IMR-90 (cell line): Measurements from ENCODE around the gene CAMSAP3. TPM values are rescaled to one million over a fixed set of nuclear protein-coding genes. Genes with fewer than 3 reads are reported as not detected.

Source experiments
- ATAC-seq: fragments of 200-7000 bp; cut with Tn5 transposase; 2 replicates; pipeline ENCODE4 v1.9.1; 2020; ENCODE audit warnings: low read depth, mild to moderate bottlenecking, moderate library complexity
- BruUV-seq: library from RNA; stranded (reverse); fragments of 400-500 nt; replicated peaks from 2 replicates; lab custom pipeline; 2021; lab: Mats Ljungman, UMichigan
- CTCF ChIA-PET: fragments of 300-600 bp; formaldehyde crosslinking; extraction: SDS; loops from one replicate; lab custom pipeline; 2021; ENCODE audit warnings: antibody characterized with exemption; lab: Yijun Ruan, JAX
- POLR2A ChIA-PET: fragments of 300-600 bp; sonication (Branson Sonifier 250); formaldehyde crosslinking; loops from one replicate; lab custom pipeline; 2022; ENCODE audit warnings: antibody characterized with exemption; ENCODE audit not compliant: unreplicated experiment; lab: Charles Lee
- DNase-seq: peaks from one replicate; pipeline ENCODE4 v3.0.0; 2013
- H2AFZ ChIP-seq: replicated peaks from 2 replicates; pipeline ENCODE3; 2013; ENCODE audit warnings: low read length, mild to moderate bottlenecking; ENCODE audit not compliant: poor library complexity
- H2AK5ac ChIP-seq: 2 replicates; pipeline ENCODE4 v1.6.1; 2013; ENCODE audit warnings: low read depth, low read length, inconsistent platforms
- H2AK9ac ChIP-seq: replicated peaks from 2 replicates; pipeline ENCODE3; 2013; ENCODE audit warnings: mild to moderate bottlenecking, low read depth, low read length, moderate library complexity; ENCODE audit not compliant: poor library complexity
- H2BK120ac ChIP-seq: 2 replicates; pipeline ENCODE4 v1.6.1; 2013; ENCODE audit warnings: low read depth, low read length, inconsistent platforms
- H2BK15ac ChIP-seq: 3 replicates; pipeline ENCODE4 v1.6.1; 2013; ENCODE audit warnings: low read depth, low read length, inconsistent platforms
- H2BK20ac ChIP-seq: 2 replicates; pipeline ENCODE4 v1.6.1; 2013; ENCODE audit warnings: low read depth, mild to moderate bottlenecking, inconsistent platforms, low read length, moderate library complexity
- H2BK5ac ChIP-seq: 2 replicates; pipeline ENCODE4 v1.6.1; 2013; ENCODE audit warnings: mild to moderate bottlenecking, low read depth, low read length, inconsistent platforms; ENCODE audit not compliant: poor library complexity, severe bottlenecking
- H3K14ac ChIP-seq: replicated peaks from 2 replicates; pipeline ENCODE4 v1.6.1; 2013; ENCODE audit warnings: low read depth, low read length, inconsistent platforms
- H3K18ac ChIP-seq: 2 replicates; pipeline ENCODE4 v1.6.1; 2013; ENCODE audit warnings: low read depth, low read length, control low read depth
- H3K23ac ChIP-seq: 2 replicates; pipeline ENCODE4 v1.6.1; 2013; ENCODE audit warnings: low read depth, low read length, inconsistent platforms
- H3K27ac ChIP-seq: 2 replicates; pipeline ENCODE4 v1.5.1; 2013; ENCODE audit warnings: mild to moderate bottlenecking, control low read depth, low read length; ENCODE audit not compliant: insufficient read depth
- H3K27me3 ChIP-seq: 2 replicates; pipeline ENCODE4 v1.6.1; 2013; ENCODE audit warnings: low read length; ENCODE audit not compliant: control insufficient read depth, insufficient read depth
- H3K36me3 ChIP-seq: 2 replicates; pipeline ENCODE4 v1.6.1; 2013; ENCODE audit warnings: low read length, mixed read lengths; ENCODE audit not compliant: control insufficient read depth, insufficient read depth
- H3K4ac ChIP-seq: 2 replicates; pipeline ENCODE4 v1.6.1; 2013; ENCODE audit warnings: low read depth, low read length, inconsistent platforms
- H3K4me1 ChIP-seq: 2 replicates; pipeline ENCODE4 v1.6.1; 2013; ENCODE audit warnings: low read length, mixed read lengths; ENCODE audit not compliant: control insufficient read depth, insufficient read depth
- H3K4me2 ChIP-seq: 2 replicates; pipeline ENCODE4 v1.6.1; 2013; ENCODE audit warnings: low read depth, mild to moderate bottlenecking, control low read depth, low read length, moderate library complexity
- H3K4me3 ChIP-seq: 2 replicates; pipeline ENCODE4 v1.5.1; 2013; ENCODE audit warnings: low read depth, mild to moderate bottlenecking, control low read depth, low read length, moderate library complexity; ENCODE audit not compliant: insufficient read depth
- H3K56ac ChIP-seq: 2 replicates; pipeline ENCODE4 v1.6.1; 2013; ENCODE audit warnings: low read length, inconsistent platforms; ENCODE audit not compliant: insufficient read depth; ENCODE audit errors: extremely low read depth
- H3K79me1 ChIP-seq, 2 experiments: 2 replicates each; pipeline ENCODE4 v1.6.1; 2013; ENCODE audit warnings: low read length in 2 of 2, inconsistent platforms in 1 of 2, low read depth in 1 of 2
- H3K9ac ChIP-seq: 2 replicates; pipeline ENCODE4 v1.6.1; 2013; ENCODE audit warnings: low read depth, low read length, control low read depth
- H3K9me1 ChIP-seq: 2 replicates; pipeline ENCODE4 v1.6.1; 2013; ENCODE audit warnings: low read length, inconsistent platforms; ENCODE audit not compliant: insufficient read depth
- H3K9me3 ChIP-seq: 2 replicates; pipeline ENCODE4 v1.6.1; 2013; ENCODE audit warnings: low read length; ENCODE audit not compliant: control insufficient read depth, insufficient read depth
- H4K20me1 ChIP-seq: 2 replicates; pipeline ENCODE4 v1.6.1; 2013; ENCODE audit warnings: low read length, inconsistent platforms; ENCODE audit not compliant: insufficient read depth
- H4K5ac ChIP-seq: 2 replicates; pipeline ENCODE4 v1.6.1; 2013; ENCODE audit warnings: mild to moderate bottlenecking, low read depth, low read length, control low read depth
- H4K8ac ChIP-seq, 2 experiments: 2 replicates each; pipeline ENCODE4 v1.6.1; 2013; ENCODE audit warnings: low read depth in 2 of 2, low read length in 2 of 2, control low read depth in 1 of 2, inconsistent platforms in 1 of 2
- H4K91ac ChIP-seq: 2 replicates; pipeline ENCODE4 v1.6.1; 2013; ENCODE audit warnings: low read depth, low read length, inconsistent platforms; ENCODE audit not compliant: insufficient read depth
- FOS ChIP-seq: fragments of 150-350 bp; IDR thresholded peaks from 2 replicates; pipeline ENCODE4 v1.6.1; 2016; ENCODE audit warnings: low read depth, low read length
- MAFK ChIP-seq: IDR thresholded peaks from 2 replicates; pipeline ENCODE4 v1.6.1; 2012; ENCODE audit warnings: low read depth, low read length, improper control_type of control experiment
- MAZ ChIP-seq: IDR thresholded peaks from 2 replicates; pipeline ENCODE4 v1.6.1; 2012; ENCODE audit warnings: low read depth, mild to moderate bottlenecking, low read length, improper control_type of control experiment, moderate library complexity, borderline replicate concordance
- MXI1 ChIP-seq: IDR thresholded peaks from 2 replicates; pipeline ENCODE4 v1.6.1; 2012; ENCODE audit warnings: low read depth, mild to moderate bottlenecking, low read length, moderate library complexity, borderline replicate concordance
- NFE2L2 ChIP-seq: fragments of 150-350 bp; IDR thresholded peaks from 2 replicates; pipeline ENCODE4 v1.6.1; 2016; ENCODE audit warnings: low read depth, mild to moderate bottlenecking, low read length
- POLR2A ChIP-seq: IDR thresholded peaks from 2 replicates; pipeline ENCODE4 v1.6.1; 2012; ENCODE audit warnings: mild to moderate bottlenecking, low read depth, low read length
- USF2 ChIP-seq: fragments of 150-350 bp; IDR thresholded peaks from 2 replicates; pipeline ENCODE4 v1.6.1; 2017; ENCODE audit warnings: mild to moderate bottlenecking, antibody characterized with exemption, low read length, low read depth
- WGBS, 2 experiments: methylation state at CpG; one replicate each; pipeline versions ENCODE4 v1.1.5 to v1.1.7; 2013; ENCODE audit warnings: missing lambda C conversion rate in 2 of 2; ENCODE audit not compliant: insufficient read length in 1 of 2; ENCODE audit errors: extremely low coverage in 2 of 2; 5-methylcytosine and 5-hydroxymethylcytosine counted together
- dilution Hi-C: fragments of 300-500 bp; cut with HindIII; formaldehyde crosslinking; loops from one replicate; pipeline ENCODE4 v1.14.3; 2018; ENCODE audit warnings: low sequenced_read_pairs; ENCODE audit not compliant: unreplicated experiment
- in situ Hi-C: fragments of 300-500 bp; cut with MboI; formaldehyde crosslinking; loops from 3 replicates; pipeline ENCODE4 v1.14.3; 2019; ENCODE audit warnings: low sequenced_read_pairs, inconsistent platforms, mixed read lengths
- intact Hi-C: fragments of 100-400 bp; cut with micrococcal nuclease; formaldehyde crosslinking; loops from 2 replicates; pipeline ENCODE4 v1.10.0; 2022
- polyA plus RNA-seq, 3 experiments: library from polyadenylated mRNA; depleted of rRNA; stranded (reverse); fragments of >200 nt; gene quantifications; 2 replicates each; pipeline ENCODE4 v1.2.3, GENCODE V29; 2012; ENCODE audit warnings: low replicate concordance in 1 of 3
- total RNA-seq: library from RNA; depleted of rRNA; stranded (reverse); fragments of >200 nt; gene quantifications from 2 replicates; pipeline ENCODE4 v1.2.3, GENCODE V29; 2012

Gene CAMSAP3
- total and polyA plus RNA-seq, 2 of the 4 experiments (the other 2 are of a cell fraction), result not detected

DNA sequence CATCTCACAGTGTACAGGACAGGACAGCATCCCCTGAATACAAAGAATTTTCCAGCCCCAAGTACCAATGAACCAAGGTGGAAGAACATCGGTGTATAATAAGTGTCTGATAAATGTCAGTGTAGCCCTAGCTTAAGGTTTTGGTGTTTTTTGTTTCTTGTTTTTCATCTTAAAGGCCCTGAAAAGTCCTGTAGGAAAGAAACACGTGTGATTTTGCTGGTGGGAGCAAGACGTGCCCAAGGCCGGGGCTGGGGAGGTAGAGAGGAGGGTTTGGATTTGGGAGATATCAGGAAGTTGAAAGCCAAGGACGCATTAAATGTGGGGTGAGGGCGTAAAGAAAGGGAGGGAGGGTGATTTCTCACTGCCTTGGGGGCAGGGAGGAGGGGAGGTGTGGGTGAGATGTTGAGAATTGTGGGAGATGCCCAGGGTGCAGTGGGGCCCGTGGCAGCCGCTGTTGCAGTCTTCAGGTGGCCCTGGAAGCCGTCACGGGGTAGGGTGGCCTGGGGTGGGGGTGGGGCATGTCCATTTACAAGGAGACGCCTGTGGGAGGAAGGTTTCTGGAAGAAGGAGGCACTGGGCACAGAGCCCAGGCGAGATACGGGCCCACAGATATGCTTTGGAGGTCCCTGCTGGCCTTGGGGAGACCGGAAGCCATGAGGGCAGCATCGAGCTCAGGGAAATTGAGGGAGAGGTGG is 6.7 kb downstream of the CAMSAP3 start:
- H3K9ac ChIP-seq, result no peak overlapping the region
- no peaks in the 10 kb centered on the region for H3K4me1 ChIP-seq
- no peak overlapping the region for H3K27ac ChIP-seq
- H3K56ac ChIP-seq, result no peak overlapping the region
- H3K9me3 ChIP-seq, result no peaks in the 10 kb centered on the region
- no peak for TF ChIP-seq MXI1
- no peak for TF ChIP-seq POLR2A
- no peak for TF ChIP-seq USF2
- TF ChIP-seq MAFK, result no peak
- TF ChIP-seq FOS, result no peak
- no peak for TF ChIP-seq NFE2L2
- TF ChIP-seq MAZ, result no peak
- H2BK120ac ChIP-seq, result no peak overlapping the region
- dilution Hi-C loops, result no loop called here
- WGBS, 2 experiments, result 33% methylated on average over 6 of the region's 15 CpGs; no CpG with 5 or more reads in 1 of the 2 experiments
- no peaks in the 10 kb centered on the region for H3K79me1 ChIP-seq
- no peak overlapping the region for H2AFZ ChIP-seq
- BruUV-seq, result no TSS peak
- no peak overlapping the region for H3K14ac ChIP-seq
- H3K36me3 ChIP-seq, result no peaks in the 10 kb centered on the region
- DNase-seq (no peak), ATAC-seq (no peak)
- intact Hi-C loops, result no loop called here
- no peak overlapping the region for H4K91ac ChIP-seq
- H3K4me2 ChIP-seq, result no peak overlapping the region
- in situ Hi-C loops, result no loop called here
- H2BK20ac ChIP-seq, result no peak overlapping the region
- ChIA-PET CTCF (no interaction called here), POLR2A (interaction anchor here (0.6 kb wide), 1 partner anchor 11 kb away, joined by 3 read pairs; no protein-coding TSS in a partner anchor)
- no peaks in the 10 kb centered on the region for H3K9me1 ChIP-seq
- H4K8ac ChIP-seq, result no peak overlapping the region
- no peak overlapping the region for H2AK9ac ChIP-seq
- no peak overlapping the region for H3K4ac ChIP-seq
- H2AK5ac ChIP-seq, result no peak overlapping the region
- no peak overlapping the region for H2BK15ac ChIP-seq
- H4K20me1 ChIP-seq, result no peaks in the 10 kb centered on the region
- no peak overlapping the region for H3K4me3 ChIP-seq
- no peak overlapping the region for H4K5ac ChIP-seq
- H2BK5ac ChIP-seq, result no peak overlapping the region
- peaks cover 15% of the 10 kb centered on the region for H3K27me3 ChIP-seq
- H3K23ac ChIP-seq, result no peak overlapping the region
- H3K18ac ChIP-seq, result no peak overlapping the region
